ENCODE data around the gene DMAP1. TPM values are rescaled to one million over a fixed set of nuclear protein-coding genes. Genes with fewer than 3 reads are reported as not detected.

DMAP1 gene
- total RNA-seq, 3 donors from 2014 or later, result 40.8 to 52.0 (median 44.0) TPM

GRCh38 chr1:44242746-44243145 lies 29.5 kb downstream of the DMAP1 start:
- DNase-seq, result no peak
- intact Hi-C loops (cut with DNase I, micrococcal nuclease), result no loop called here

DNA sequence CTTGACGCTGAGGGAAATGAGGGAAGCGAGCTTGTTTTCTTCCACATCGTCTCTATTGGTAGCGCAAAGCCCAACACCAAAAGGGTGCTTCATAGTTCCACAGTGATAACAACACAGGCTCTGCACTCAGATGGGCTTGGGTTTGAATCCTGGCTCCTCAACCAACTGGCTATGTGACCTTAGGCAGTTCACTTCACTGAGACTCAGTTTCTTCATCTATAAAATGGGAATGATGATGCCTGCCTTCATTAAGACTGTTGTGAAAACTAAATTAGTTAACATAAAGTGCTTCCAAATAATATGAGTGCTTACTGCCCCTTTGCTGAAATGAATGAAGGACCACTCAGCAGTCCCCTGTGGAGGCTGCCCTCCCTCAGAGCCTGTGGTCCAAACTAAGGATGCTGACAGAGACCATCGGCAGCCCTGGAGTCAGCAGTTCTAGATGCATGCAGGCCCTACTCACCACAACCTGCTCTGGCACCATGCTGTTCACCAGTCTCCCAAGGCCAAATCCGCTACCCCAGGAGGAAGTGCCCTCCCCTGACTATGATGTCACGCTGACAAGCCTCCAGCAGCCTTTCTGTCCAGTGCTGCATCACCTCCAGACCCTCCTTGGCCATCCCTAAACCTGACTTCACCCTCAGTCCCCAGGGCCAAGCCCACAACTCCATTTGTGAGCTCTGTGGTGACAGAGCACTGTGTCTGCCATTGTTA lies 30.7 kb downstream of the DMAP1 start:
- ATAC-seq (no peak), DNase-seq (no peak)
- intact Hi-C loops (cut with DNase I, micrococcal nuclease), result no loop called here
- H3K4me3 ChIP-seq, result no peak overlapping the region
- H3K4me1 ChIP-seq (ENCODE audit: low read depth), result peaks cover 18% of the 10 kb centered on the region
- TF ChIP-seq CTCF (IDR thresholded peaks at IDR 0.05), result no peak
- no peaks in the 10 kb centered on the region for H3K36me3 ChIP-seq (ENCODE audit: low read depth)
- H3K9me3 ChIP-seq, result no peaks in the 10 kb centered on the region

More at GRCh38 chr1:44242746-44243145, 29.5 kb downstream of the DMAP1 start:
- no peak for ATAC-seq
- H3K4me3 ChIP-seq, result no peak overlapping the region
- H3K9me3 ChIP-seq, result no peaks in the 10 kb centered on the region
- H3K36me3 ChIP-seq (ENCODE audit: low read depth), result no peaks in the 10 kb centered on the region
- peaks cover 28% of the 10 kb centered on the region for H3K4me1 ChIP-seq (ENCODE audit: low read depth)
- no peak for TF ChIP-seq CTCF (IDR thresholded peaks at IDR 0.05)

DNA sequence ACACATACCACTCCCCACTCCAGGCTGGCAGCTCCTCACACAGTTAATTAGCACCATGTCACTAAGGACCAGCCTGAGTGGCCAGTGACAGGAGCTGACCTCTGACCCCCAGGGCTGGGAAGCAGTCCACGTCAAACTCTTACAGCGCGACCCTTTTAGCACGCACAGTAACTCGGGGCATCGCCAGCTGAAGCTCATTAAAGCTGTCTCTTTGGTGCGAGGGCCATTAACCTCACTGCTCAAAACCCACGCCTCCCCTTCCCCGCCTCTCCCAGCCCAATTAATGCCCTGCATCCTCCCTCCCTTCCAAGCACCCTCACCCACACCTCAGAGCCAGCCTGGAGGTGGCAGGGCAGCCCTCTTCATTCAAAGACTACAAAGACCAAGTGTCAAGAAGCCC lies 31.7 kb downstream of the DMAP1 start:
- intact Hi-C loops (cut with DNase I, micrococcal nuclease), result no loop called here
- no peak for TF ChIP-seq CTCF (IDR thresholded peaks at IDR 0.05)

GRCh38 chr1:44246806-44247205 lies 33.5 kb downstream of the DMAP1 start:
- no peaks in the 10 kb centered on the region for H3K36me3 ChIP-seq (ENCODE audit: low read depth)
- H3K4me1 ChIP-seq (ENCODE audit: low read depth), result peaks cover 12% of the 10 kb centered on the region
- no peak for TF ChIP-seq CTCF (IDR thresholded peaks at IDR 0.05)
- ATAC-seq (peak; percentile 53), DNase-seq (peak in 1 of 3 donors; percentile 60)
- intact Hi-C loops (cut with DNase I, micrococcal nuclease), result no loop called here
- H3K4me3 ChIP-seq, result no peak overlapping the region
- H3K9me3 ChIP-seq, result no peaks in the 10 kb centered on the region

More for the DNA sequence above, 31.7 kb downstream of the DMAP1 start:
- H3K4me3 ChIP-seq, result no peak overlapping the region
- H3K4me1 ChIP-seq (ENCODE audit: low read depth), result peaks cover 8% of the 10 kb centered on the region
- no peaks in the 10 kb centered on the region for H3K36me3 ChIP-seq (ENCODE audit: low read depth)
- ATAC-seq (no peak), DNase-seq (no peak)
- no peaks in the 10 kb centered on the region for H3K9me3 ChIP-seq

GRCh38 chr1:44249543-44249942 lies 36.3 kb downstream of the DMAP1 start:
- Histone ChIP-seq H3K36me3 (ENCODE audit: low read depth) (no peaks in the 10 kb centered on the region), H3K9me3 (no peaks in the 10 kb centered on the region), H3K4me3 (no peak overlapping the region), H3K4me1 (ENCODE audit: low read depth) (peaks cover 21% of the 10 kb centered on the region)
- DNase-seq (no peak), ATAC-seq (no peak)
- no peak for TF ChIP-seq CTCF (IDR thresholded peaks at IDR 0.05)
- intact Hi-C loops (cut with DNase I, micrococcal nuclease), result no loop called here

Measured in mucosa of descending colon (tissue), 3 donors.